GM18517 (cell line): Measurements from ENCODE around the gene ZNF507.

Experiments used
- ATAC-seq: cut with Tn5 transposase; IDR thresholded peaks from one replicate; pipeline ENCODE4 v1.9.1; 2021; ENCODE audit warnings: mild to moderate bottlenecking, moderate library complexity; ENCODE audit not compliant: unreplicated experiment

Gene ZNF507

DNA sequence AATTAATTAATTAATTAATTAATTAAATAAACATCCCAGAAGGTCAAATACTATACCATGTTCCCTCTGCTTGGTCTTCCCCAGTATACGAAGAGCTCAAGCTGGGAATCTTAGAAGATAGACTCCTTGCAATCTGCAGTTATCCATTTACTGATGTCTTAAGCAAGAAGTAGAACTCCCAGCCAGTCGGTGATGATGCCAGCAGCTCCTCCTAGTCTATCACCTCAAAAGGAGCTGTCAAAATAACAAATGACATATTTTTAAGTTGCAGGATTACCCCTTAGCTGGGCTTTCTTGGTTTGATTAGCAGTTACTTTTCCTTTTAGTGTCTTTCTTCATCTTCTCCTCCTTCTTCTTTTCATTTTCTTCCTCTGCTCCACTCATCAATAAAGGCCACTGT is 6.0 kb upstream of the ZNF507 start:
- no peak for ATAC-seq

DNA sequence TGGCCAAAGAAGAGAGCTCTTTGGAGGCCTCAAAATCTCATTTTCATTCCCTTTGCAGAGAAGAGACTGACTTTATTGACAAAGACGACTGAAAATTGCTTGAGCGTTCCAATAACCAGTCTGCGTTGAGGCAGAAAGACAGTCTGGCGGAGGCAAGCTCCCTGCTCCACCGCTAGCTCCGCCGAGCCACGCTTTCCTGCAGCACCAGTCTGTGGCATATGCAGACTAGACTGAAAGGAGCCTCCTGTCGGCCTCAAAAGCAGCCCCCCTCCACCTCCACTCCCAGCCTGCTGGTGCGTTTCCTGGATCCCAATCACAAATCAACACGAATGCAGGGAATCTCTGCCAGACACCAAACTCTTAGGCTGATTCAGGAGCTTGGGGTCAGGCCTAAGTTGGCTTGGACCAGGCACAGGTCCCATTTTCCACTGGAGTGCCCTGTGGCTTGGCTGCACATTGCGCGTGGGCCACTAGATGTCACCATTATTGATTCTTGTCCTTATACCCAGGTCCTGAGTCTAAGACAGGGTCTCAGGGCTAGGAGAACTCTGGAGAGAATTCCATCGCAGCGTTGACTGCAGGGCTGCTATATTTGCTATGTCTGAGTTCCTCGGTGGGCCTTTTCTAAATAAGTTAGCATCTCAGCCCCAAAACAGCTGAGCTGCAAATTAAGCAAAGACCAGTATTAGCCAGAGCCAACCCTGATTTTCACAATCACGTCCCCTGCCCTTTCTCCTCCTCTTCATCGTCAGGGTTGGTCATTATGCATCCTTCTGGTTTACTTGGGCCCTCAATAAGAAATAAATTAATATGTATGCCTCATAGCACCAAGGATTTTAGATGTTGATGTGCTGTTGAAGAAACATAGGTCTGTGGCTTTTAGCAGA is 5.2 kb upstream of the ZNF507 start:
- ATAC-seq = no peak

DNA sequence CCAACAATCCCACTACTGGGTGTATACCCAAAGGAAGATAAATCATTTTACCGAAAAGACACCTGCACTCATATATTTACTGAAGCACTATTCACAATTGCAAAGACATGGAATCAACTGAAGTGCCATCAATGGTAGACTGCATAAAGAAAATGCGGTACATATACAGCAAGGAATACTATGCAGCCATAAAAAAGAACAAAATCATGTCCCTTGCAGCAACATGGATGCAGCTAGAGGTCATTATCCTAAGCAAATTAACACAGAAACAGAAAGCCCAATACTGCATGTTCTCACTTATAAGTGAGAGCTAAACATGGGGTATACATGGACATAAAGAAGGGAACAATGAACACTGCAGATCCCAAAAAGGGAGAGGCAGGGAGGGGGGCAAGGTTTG is 2.7 kb upstream of the ZNF507 start:
- no peak for ATAC-seq

DNA sequence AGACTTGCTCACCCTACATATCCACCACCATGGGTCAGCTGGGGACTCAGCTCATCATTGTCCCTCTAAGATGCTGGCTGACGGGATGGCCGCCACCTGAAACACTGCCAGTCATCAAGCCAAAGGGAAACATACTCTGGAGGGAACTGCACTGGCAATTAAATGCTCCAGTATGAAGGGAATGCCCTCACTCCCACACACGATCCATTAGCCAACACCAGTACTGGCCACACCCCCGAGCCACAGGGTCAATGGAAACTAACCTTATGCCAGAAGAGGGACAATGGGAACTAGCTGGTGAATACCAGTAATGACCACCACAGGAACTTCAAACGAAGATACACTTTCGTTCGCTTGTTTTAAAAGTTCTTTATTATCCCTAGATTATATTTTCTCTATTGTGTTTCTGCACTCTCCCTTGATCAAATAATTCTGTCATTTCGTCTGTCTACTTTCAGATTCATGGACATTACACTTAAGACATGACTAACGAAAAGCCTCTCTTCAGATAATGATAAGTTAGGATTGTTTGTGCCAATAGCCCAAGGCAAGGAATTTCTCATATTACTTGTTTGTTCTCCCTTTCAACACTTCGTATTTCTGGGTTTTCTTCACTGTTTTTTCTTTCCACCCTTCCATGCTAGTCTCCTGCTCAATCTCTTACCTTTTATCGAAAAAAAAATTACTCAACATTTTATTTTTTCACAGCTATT is 1.7 kb upstream of the ZNF507 start:
- no peak for ATAC-seq

DNA sequence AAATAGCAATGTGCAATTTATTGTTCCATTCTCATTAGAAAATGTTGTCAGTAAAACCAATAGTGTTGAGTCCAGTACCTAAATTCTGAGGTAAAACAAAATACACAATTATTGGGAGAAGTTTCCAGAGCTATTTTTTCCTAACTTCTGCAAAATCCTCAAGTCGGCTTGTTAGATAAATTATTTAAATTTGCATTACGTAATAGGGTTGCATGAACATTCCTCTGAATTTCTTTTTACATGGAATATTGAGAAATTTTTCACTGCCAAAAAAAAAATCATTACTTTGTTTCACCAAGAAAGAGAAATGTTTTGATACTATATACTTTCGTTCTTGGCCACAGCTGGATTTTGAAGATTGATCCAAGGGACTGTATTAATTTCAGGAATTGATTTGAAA is 1.5 kb downstream of the ZNF507 start:
- ATAC-seq = no peak

DNA sequence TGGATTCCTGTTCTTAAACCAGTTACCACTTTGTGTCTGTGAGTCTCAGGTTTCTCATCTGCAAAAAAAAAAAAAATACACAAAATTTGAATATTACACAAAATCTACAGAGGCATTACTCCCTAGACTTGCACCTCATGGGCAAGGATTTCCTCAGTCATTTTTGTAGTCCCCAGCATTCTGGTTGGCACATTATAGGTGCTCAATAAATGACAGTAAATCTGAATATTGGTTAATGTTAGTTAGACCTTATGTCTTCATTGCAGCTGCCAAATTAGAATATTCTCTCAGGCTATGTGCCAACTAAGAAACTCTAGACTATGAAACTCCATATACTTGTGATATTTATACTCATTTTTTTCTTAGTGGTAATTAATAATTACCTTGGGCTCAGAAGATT is 2.2 kb downstream of the ZNF507 start:
- no peak for ATAC-seq

DNA sequence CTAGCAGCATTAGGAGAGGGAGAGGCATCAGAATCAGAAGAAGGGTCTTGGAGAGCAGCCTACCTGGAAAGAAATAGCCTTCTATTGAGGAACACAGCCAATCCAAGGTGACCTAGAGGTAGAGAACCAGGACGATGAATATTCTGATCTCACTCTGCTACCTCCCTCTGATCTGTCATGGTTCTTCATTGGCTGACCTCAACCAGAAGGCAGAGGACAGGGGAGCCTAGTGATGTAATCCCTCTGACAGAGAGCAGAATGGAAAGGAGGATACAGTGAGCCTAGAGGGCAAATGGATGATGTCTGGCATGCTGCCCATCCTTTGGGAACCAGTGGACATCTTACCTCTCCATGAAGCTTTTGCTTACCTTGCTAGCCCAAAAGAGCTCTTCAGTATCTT is 3.6 kb downstream of the ZNF507 start:
- no peak for ATAC-seq

- no peak for ATAC-seq
These were observed 4.5 kb downstream of the ZNF507 start for GRCh38 chr19:32349724-32350470.

- no peak for ATAC-seq
These were observed 5.1 kb downstream of the ZNF507 start for GRCh38 chr19:32350471-32350865.

- no peak for ATAC-seq
These were observed 5.6 kb downstream of the ZNF507 start for GRCh38 chr19:32350987-32351348.

DNA sequence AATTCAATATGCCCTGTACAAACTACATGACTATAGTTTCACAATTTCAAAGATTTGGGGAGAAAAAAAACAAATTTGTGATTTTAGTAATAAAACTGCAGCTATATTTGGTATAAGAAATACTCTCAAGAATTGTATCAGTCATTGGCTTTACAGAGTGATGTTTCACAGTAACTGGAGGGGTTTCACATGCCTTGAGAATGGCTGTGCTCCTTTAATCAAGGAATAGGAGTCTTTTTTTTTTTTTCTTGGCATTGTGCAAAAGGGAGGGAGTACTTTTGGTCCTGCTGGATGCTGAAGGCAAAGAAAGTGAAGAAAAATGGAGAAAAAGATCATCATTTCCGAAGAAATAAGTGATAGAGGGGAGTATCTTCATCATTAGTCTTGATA is 6.8 kb downstream of the ZNF507 start:
- ATAC-seq = no peak

DNA sequence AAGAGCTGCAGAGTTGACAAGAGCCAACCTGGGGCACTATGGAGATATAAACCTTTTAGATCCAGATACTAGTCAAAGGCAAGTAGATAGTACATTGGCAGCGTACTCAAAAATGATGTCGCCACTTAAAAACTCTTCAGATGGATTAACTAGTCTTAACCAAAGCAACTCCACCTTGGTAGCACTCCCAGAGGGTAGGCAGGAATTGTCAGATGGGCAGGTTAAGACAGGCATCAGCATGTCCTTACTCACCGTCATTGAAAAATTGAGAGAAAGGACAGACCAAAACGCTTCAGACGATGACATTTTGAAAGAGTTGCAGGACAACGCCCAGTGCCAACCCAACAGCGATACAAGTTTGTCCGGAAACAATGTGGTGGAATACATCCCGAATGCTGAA is 8.9 kb downstream of the ZNF507 start:
- no peak for ATAC-seq

DNA sequence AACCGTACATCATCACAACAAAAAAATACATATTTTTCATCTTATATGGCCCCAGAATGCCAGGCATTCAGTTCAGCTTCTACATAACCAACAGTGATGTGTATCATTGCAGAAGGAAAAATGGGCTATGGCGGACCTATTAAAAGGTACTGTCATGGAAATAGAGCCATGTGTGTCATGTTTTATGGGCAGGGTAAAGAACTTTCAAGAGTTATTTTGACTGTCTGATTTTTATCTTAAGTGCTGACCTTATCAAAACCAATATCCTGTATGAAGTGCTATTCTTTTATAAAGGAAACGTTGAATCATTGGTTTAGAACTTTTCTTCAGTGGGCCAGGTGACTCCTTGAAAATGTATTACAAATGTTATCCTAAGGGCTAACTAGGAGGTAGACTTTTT is 9.9 kb downstream of the ZNF507 start:
- no peak for ATAC-seq

DNA sequence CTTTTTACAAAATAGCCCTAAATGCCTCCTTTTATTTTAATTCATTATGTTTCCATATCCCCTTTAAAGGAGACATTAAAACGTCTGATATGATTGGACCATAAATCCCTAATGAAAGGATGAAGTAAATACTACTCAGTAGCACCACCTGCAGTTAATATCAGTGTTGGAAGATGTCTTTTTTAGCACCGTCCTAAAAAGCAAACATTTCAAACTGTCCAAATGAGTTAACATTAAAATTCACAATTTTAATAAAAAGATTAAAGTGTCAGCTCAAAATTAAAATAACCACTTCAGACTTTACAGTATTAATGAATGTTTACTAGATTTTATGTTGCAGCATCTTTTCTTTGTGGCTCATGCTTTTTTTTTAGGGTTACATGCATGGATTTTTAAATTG is 12.3 kb downstream of the ZNF507 start:
- no peak for ATAC-seq

DNA sequence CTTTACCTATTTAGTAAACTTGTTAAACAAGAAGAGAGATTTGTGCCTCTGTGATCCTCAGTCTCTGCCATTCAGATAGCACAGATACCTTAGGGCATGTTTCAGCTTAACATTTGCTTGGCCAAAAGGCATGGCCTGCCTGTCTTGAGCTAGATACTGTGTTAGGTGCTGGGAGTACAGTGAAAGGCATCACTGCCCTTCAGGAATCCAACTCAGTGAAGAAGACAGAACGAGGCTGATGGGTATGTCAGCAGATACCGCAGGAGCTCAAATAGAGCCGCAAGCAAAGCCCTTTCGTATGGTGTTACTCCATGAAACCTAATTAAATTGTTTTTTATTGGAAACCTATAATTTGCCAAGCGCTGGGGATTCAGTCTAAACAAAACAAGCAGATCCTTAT is 12.9 kb downstream of the ZNF507 start:
- no peak for ATAC-seq

GRCh38 chr19:32359581-32359980 is 14.2 kb downstream of the ZNF507 start:
- no peak for ATAC-seq

DNA sequence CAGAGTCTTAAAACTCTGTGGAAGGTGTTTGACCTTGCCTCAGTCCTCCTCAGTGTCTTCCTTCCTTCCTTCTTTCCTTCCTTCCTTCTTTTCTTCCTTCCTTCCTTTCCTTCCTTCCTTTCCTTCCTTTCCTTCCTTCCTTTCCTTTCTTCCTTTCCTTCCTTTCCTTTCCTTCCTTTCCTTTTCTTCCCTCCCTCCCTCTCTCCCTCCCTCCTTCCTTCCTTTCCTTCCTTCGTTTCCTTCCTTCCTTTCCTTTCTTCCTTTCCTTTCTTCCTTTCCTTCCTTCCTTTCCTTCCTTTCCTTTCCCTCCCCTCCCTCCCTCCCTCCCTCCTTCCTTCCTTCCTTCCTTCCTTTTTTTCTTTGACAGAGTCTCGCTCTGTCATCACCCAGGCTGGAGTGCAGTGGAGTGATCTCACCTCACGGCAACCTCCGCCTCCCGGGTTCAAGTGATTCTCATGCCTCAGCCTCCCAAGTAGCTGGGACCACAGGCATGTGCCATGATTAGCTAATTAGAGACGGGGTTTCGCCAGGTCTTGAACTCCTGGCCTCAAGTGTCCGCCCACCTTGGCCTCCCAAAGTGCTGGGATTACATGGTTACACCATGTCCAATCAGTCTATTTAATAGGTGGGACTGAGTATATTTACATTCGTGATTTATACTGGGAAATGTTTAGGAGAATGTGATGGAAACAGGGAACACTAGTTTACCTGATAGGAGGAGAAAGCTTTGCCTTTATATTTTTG is 16.3 kb downstream of the ZNF507 start:
- ATAC-seq = no peak

GRCh38 chr19:32362318-32362691 is 16.9 kb downstream of the ZNF507 start:
- ATAC-seq = no peak

DNA sequence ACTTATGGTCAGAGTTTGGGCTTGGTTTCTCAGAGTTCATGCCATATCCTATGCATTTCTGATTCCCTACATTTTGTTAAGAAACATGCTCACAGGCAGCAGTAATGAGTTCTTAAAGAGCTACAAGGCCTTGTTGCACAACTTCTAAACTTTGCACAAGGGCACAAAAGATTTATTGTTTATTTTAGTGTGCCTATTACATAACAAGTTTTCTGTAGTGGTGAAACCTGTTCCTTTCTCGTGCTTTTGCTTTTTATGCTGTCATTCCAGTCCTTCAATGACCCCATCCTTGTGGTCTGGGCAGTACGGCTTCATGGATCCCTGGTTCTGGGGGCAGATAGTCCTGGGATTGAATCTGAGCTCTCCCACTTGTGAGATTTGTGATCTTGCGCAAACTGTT is 17.8 kb downstream of the ZNF507 start:
- no peak for ATAC-seq

- ATAC-seq = no peak
These were observed 18.2 kb downstream of the ZNF507 start for GRCh38 chr19:32363632-32364031.

GRCh38 chr19:32364040-32364439 is 18.6 kb downstream of the ZNF507 start:
- no peak for ATAC-seq
